GM10266 (cell line): Measurements from ENCODE around the gene ACTMAP.

Source experiments
- DNase-seq: peaks from one replicate; pipeline ENCODE4 v3.0.0; 2012; ENCODE audit errors: extremely low spot score
- CTCF ChIP-seq: IDR thresholded peaks from 2 replicates; pipeline ENCODE4 v1.5.1; 2012; ENCODE audit warnings: mild to moderate bottlenecking, low read depth; ENCODE audit not compliant: control insufficient read depth, insufficient read depth; ENCODE audit errors: missing control alignments

ACTMAP gene

GRCh38 chr19:40747536-40747935 lies 2.7 kb downstream of the ACTMAP start:
- TF ChIP-seq CTCF: no peak
- DNase-seq: no peak

- no peak for DNase-seq
- TF ChIP-seq CTCF: no peak
Observed at GRCh38 chr19:40745402-40745780, 4.9 kb downstream of the ACTMAP start.

GRCh38 chr19:40744554-40745401 lies 5.5 kb downstream of the ACTMAP start:
- DNase-seq: peak; percentile 27

GRCh38 chr19:40743926-40744325 lies 6.4 kb downstream of the ACTMAP start:
- TF ChIP-seq CTCF: no peak
- DNase-seq: no peak

More at GRCh38 chr19:40744554-40745401, 5.5 kb downstream of the ACTMAP start:
- peak; percentile 30 for TF ChIP-seq CTCF

GRCh38 chr19:40742886-40743285 lies 7.4 kb downstream of the ACTMAP start:
- no peak for DNase-seq
- TF ChIP-seq CTCF: no peak

GRCh38 chr19:40742477-40742876 lies 7.8 kb downstream of the ACTMAP start:
- no peak for TF ChIP-seq CTCF
- DNase-seq: no peak
